Measurements from ENCODE around the gene KHDC3L. TPM values are rescaled to one million over a fixed set of nuclear protein-coding genes. Genes with fewer than 3 reads are reported as not detected.

KHDC3L gene
- total and polyA plus RNA-seq, 2 experiments from 2014 or later, result not detected

DNA sequence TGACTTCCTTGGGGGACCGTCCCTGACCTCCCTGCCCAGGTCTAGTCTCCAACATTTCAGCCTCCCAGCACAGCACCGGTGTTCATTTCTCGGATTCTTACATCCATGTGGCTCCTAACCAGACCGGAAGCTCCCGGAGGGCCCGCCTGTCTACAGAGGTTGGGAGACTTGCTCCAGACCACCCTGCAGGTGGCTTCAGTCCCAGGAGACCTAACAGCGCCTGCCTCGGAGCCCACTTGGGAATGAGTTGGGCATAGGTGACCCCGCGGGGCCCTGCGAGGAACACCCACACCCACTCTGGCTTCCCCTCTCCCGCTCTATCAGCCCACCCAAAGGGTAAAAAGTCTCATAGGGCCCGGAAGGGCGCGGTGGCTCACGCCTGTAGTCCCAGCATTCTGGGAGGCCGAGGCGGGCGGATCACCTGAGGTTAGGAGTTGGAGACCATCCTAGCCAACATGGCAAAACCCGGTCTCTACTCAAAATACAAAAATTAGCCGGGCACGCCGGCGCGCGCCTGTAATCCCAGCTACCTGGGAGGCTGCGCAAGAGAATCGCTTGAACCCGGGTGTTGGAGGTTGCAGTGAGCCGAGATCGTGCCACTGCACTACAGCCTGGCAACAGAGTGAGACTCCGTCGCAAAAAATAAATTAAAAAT, 13.8 kb upstream of the KHDC3L start:
- Histone ChIP-seq H2AFZ (no peak overlapping the region), H3K9me3 (ENCODE audit: low read depth) (no peaks in the 10 kb centered on the region), H4K20me1 (ENCODE audit: insufficient read depth, poor library complexity, severe bottlenecking) (no peaks in the 10 kb centered on the region), H3K4me2 (no peak overlapping the region), H3K9me2 (replicated peaks; ENCODE audit: insufficient read depth) (no peaks in the 10 kb centered on the region), H3K27me3 (peaks cover 20% of the 10 kb centered on the region), H3K4me1 (ENCODE audit: insufficient read depth) (no peaks in the 10 kb centered on the region), H3K79me2 (no peaks in the 10 kb centered on the region), H3K27ac (no peak overlapping the region), H3K36me3 (replicated peaks; ENCODE audit: insufficient read depth, low read depth) (no peaks in the 10 kb centered on the region), H3K4me3 (no peak overlapping the region)
- 74% methylated on average over 33 of the region's 33 CpGs for WGBS (ENCODE audit: low lambda C conversion rate, missing lambda C conversion rate)
- no peak for DNase-seq (ENCODE audit: low spot score)
- TF ChIP-seq, protein P1, sequence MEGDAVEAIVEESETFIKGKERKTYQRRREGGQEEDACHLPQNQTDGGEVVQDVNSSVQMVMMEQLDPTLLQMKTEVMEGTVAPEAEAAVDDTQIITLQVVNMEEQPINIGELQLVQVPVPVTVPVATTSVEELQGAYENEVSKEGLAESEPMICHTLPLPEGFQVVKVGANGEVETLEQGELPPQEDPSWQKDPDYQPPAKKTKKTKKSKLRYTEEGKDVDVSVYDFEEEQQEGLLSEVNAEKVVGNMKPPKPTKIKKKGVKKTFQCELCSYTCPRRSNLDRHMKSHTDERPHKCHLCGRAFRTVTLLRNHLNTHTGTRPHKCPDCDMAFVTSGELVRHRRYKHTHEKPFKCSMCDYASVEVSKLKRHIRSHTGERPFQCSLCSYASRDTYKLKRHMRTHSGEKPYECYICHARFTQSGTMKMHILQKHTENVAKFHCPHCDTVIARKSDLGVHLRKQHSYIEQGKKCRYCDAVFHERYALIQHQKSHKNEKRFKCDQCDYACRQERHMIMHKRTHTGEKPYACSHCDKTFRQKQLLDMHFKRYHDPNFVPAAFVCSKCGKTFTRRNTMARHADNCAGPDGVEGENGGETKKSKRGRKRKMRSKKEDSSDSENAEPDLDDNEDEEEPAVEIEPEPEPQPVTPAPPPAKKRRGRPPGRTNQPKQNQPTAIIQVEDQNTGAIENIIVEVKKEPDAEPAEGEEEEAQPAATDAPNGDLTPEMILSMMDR (IDR thresholded peaks at IDR 0.05; ENCODE audit: poor library complexity), result no peak
- no peak for TF ChIP-seq EZH2 (IDR thresholded peaks at IDR 0.05; ENCODE audit: borderline replicate concordance)
- TF ChIP-seq EZH2phosphoT487 (IDR thresholded peaks at IDR 0.05; ENCODE audit: low read depth, severe bottlenecking, unreplicated experiment), result no peak

DNA sequence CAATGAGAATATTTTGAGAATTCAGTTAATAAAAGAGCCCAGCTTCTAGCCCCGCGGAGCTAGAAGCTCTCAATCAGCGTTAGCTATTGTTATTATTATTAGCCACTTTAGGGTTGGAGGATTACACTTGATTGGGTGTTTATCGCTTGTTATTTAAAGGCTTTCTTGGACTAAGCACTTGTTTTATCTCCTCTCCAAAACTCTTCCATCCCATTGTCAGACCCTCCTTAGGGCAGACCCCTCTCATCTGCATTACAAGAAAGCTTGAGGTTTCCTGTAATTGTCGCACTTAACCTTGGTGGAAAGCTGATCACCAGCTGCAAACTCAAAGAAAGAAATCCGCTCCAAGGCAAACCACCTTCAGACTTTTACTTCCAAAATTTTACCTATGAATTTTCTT, 13.1 kb upstream of the KHDC3L start:
- Histone ChIP-seq H3K79me2 (no peaks in the 10 kb centered on the region), H3K4me3 (no peak overlapping the region), H3K4me2 (no peak overlapping the region), H3K27ac (no peak overlapping the region), H3K4me1 (ENCODE audit: insufficient read depth) (no peaks in the 10 kb centered on the region), H3K27me3 (peaks cover 20% of the 10 kb centered on the region), H2AFZ (no peak overlapping the region), H4K20me1 (ENCODE audit: insufficient read depth, poor library complexity, severe bottlenecking) (no peaks in the 10 kb centered on the region), H3K9me2 (replicated peaks; ENCODE audit: insufficient read depth) (no peaks in the 10 kb centered on the region), H3K36me3 (replicated peaks; ENCODE audit: insufficient read depth, low read depth) (no peaks in the 10 kb centered on the region), H3K9me3 (ENCODE audit: low read depth) (no peaks in the 10 kb centered on the region)
- DNase-seq (ENCODE audit: low spot score), result no peak
- no peak for TF ChIP-seq EZH2phosphoT487 (IDR thresholded peaks at IDR 0.05; ENCODE audit: low read depth, severe bottlenecking, unreplicated experiment)
- TF ChIP-seq EZH2 (IDR thresholded peaks at IDR 0.05; ENCODE audit: borderline replicate concordance), result no peak
- TF ChIP-seq, protein P1 (IDR thresholded peaks at IDR 0.05; ENCODE audit: poor library complexity), result no peak
- 23% methylated on average over 6 of the region's 6 CpGs for WGBS (ENCODE audit: low lambda C conversion rate, missing lambda C conversion rate)

DNA sequence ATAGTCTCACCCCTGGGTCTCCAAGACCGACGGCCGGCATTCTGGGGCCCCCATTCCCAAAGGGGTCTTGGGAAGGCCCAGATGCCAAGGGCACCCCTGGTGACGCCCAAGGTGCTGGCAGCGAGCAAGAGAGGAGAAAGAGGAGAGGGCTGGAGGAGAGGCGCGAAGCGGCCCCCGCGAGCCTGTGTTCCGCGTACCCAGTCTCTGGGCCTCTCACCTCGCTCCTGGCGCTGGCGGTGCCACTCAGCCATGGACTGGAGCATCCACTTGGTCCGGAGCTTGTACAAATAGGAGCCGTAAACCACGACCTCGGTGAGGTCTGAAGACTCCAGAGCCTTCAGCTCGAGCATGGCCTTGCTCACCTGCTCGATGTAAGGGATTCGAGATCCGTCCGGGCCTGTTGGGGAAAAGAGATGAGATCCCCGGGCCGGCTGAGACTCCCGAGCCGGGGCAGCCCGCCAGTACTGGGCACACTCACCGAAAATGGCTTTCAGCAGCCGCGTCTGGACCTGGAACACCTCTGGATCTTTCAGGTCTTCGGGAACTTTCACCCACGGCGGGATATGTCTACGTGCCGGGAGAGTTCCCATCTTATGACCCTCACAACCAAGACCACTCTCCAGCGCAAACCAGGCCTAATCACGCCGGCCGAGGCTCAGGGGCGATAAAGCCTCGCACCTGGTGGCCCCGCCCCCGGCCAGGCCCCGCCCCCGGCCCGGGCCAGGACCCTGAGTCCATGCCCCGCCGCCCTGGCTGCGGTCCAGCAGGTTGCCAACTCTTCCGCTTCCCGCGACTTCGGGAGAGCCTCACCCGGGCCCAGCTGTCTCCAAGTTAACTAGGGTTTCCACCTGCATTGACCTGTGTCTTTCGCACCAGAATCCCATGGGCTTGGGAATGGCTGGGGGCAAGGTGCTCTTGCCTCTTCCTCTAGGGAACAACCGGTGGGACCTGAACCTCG, 8.5 kb upstream of the KHDC3L start, which contains the start of gene DPPA5:
Gene DPPA5 (minus strand): TSS at position 641 of the 958 bp plus-strand sequence. CDS start 51 bp downstream, at position 590.
- H3K4me1 ChIP-seq (ENCODE audit: insufficient read depth), result no peaks in the 10 kb centered on the region
- H2AFZ ChIP-seq, result no peak within 1 kb of the TSS
- TF ChIP-seq EZH2phosphoT487 (IDR thresholded peaks at IDR 0.05; ENCODE audit: low read depth, severe bottlenecking, unreplicated experiment) (no peak), EZH2 (IDR thresholded peaks at IDR 0.05; ENCODE audit: borderline replicate concordance) (no peak)
- TF ChIP-seq, protein P1 (IDR thresholded peaks at IDR 0.05; ENCODE audit: poor library complexity), result no peak
- H3K4me2 ChIP-seq, result no peak within 1 kb of the TSS
- no peaks in the 10 kb centered on the region for H3K36me3 ChIP-seq (replicated peaks; ENCODE audit: insufficient read depth, low read depth)
- no peaks in the 10 kb centered on the region for H3K9me2 ChIP-seq (replicated peaks; ENCODE audit: insufficient read depth)
- 99% methylated on average over 44 of the region's 59 CpGs for WGBS (ENCODE audit: low lambda C conversion rate, missing lambda C conversion rate)
- DNase-seq (ENCODE audit: low spot score), result no peak
- H3K27ac ChIP-seq, result no peak within 1 kb of the TSS
- H3K9me3 ChIP-seq (ENCODE audit: low read depth), result no peaks in the 10 kb centered on the region
- no peak within 1 kb of the TSS for H3K4me3 ChIP-seq
- no peaks in the 10 kb centered on the region for H3K79me2 ChIP-seq
- H3K27me3 ChIP-seq, result peaks cover 13% of the 10 kb centered on the region
- H4K20me1 ChIP-seq (ENCODE audit: insufficient read depth, poor library complexity, severe bottlenecking), result no peaks in the 10 kb centered on the region
